Measurements from ENCODE around the gene DUSP9.

Gene DUSP9, protein sequence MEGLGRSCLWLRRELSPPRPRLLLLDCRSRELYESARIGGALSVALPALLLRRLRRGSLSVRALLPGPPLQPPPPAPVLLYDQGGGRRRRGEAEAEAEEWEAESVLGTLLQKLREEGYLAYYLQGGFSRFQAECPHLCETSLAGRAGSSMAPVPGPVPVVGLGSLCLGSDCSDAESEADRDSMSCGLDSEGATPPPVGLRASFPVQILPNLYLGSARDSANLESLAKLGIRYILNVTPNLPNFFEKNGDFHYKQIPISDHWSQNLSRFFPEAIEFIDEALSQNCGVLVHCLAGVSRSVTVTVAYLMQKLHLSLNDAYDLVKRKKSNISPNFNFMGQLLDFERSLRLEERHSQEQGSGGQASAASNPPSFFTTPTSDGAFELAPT

DNA sequence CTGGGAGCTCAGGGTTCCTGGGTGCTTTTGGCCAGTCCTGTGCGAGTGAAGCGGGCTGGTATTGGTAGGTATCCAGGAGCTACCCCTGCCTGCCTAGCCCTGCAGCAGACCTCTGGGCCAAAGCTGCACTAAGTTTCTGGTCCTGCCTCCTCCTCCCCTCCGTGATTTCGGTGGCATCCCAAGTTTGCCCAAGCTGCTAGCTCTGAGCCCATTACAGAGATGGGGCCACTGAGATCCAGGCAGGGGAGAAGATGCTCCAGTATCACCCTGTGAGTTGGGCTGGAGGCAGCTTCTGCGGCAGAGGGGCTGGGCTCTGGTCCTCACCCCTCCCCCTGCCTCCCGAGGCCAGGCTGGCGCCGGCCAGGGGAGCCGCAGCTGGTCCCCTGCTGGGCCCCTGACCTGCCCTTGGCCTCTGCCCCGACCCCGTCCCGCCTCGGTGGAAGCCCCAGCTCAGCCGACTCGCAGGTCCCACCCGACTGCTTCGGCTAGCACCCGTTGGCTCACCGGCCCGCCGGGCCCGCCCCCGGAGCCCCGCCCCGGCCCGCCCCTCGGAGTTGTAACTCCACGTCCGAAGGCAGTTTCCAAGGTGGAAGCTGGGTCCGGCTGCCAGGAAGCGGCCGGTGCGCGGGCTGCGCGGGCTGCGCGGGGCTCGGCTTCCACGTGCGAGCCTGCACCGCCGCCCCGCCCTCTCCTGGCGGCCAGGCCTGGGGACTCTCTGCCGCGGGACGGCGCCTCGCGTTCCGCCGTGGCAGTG, at the start of gene DUSP9:
Gene DUSP9 (plus strand): TSS at position 584 of the 754 bp plus-strand sequence. CDS start 751 bp downstream, outside the sequence.
- peak; percentile 17; the same call in 2 of the 3 replicates for ATAC-seq
- no peak for TF ChIP-seq ZFP30 (CRISPR knock-in tag; IDR thresholded peaks at IDR 0.05)
- no peak for TF ChIP-seq CSRNP3 (CRISPR knock-in tag; IDR thresholded peaks at IDR 0.05)
- no peak for TF ChIP-seq CSDC2 (CRISPR knock-in tag; IDR thresholded peaks at IDR 0.05)
- TF ChIP-seq, protein P1, sequence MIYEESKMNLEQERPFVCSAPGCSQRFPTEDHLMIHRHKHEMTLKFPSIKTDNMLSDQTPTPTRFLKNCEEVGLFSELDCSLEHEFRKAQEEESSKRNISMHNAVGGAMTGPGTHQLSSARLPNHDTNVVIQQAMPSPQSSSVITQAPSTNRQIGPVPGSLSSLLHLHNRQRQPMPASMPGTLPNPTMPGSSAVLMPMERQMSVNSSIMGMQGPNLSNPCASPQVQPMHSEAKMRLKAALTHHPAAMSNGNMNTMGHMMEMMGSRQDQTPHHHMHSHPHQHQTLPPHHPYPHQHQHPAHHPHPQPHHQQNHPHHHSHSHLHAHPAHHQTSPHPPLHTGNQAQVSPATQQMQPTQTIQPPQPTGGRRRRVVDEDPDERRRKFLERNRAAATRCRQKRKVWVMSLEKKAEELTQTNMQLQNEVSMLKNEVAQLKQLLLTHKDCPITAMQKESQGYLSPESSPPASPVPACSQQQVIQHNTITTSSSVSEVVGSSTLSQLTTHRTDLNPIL (CRISPR knock-in tag; IDR thresholded peaks at IDR 0.05; ENCODE audit: low read depth), result no peak
- TF ChIP-seq BACH2 (CRISPR knock-in tag; IDR thresholded peaks at IDR 0.05; ENCODE audit: borderline replicate concordance), result no peak
- TF ChIP-seq ZNF565 (CRISPR knock-in tag; conservative IDR thresholded peaks at IDR 0.05; ENCODE audit: low read depth), result no peak
- no peak for TF ChIP-seq RARB (CRISPR knock-in tag; IDR thresholded peaks at IDR 0.05)
- TF ChIP-seq POU6F1 (CRISPR knock-in tag; IDR thresholded peaks at IDR 0.05; ENCODE audit: borderline replicate concordance, low read depth), result no peak
- TF ChIP-seq TOX (CRISPR knock-in tag; IDR thresholded peaks at IDR 0.05; ENCODE audit: borderline replicate concordance), result no peak
- TF ChIP-seq ZNF70 (CRISPR knock-in tag; IDR thresholded peaks at IDR 0.05), result no peak
- no peak for TF ChIP-seq ESRRG (CRISPR knock-in tag; IDR thresholded peaks at IDR 0.05)
- no peak for TF ChIP-seq ZC3H10 (CRISPR knock-in tag; IDR thresholded peaks at IDR 0.05)
- TF ChIP-seq PPARA (CRISPR knock-in tag; IDR thresholded peaks at IDR 0.05; ENCODE audit: borderline replicate concordance), result no peak
- TF ChIP-seq SNAI2 (CRISPR knock-in tag; IDR thresholded peaks at IDR 0.05), result no peak

DNA sequence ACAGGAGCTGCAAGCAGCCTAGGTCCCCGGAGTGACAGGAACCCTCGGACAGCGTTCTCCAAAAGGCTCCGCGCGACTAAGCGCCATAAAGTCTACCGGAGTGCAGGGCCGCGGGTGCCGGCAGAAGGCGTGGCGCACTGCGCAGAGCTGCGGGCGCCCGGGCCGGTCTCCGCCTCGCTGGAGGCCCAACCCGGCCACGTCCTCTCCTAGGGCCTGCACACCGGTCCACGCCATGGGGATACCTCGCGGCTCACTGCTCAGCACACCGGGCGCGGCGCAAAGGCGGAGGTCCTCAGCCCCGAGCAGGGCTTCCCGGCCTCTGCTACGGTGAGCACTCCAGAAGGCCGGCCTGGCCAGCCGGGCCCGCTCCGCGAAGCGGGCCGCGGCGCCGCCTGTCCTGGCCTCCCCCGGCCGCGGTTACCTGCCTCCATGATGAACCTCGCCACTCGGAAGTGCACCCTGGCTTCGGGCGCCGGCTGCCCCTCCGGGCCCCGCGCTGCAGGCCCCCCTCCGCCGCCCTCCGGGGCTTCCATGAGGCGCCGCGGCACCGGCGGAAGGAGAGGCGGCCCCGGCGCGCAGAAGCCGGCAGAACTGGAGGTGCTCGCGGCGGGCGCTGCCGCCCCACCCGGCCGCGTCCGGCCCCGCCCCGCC, 48.3 kb upstream of the DUSP9 start, which contains the start of gene CCNQ:
Gene CCNQ (minus strand): TSS at position 599 of the 651 bp plus-strand sequence. CDS start 66 bp downstream, at position 533.
- no peak for TF ChIP-seq ZFP30 (CRISPR knock-in tag; IDR thresholded peaks at IDR 0.05)
- TF ChIP-seq ZNF565 (CRISPR knock-in tag; conservative IDR thresholded peaks at IDR 0.05; ENCODE audit: low read depth), result no peak
- no peak for TF ChIP-seq TSHZ2 (CRISPR knock-in tag; IDR thresholded peaks at IDR 0.05)
- no peak for TF ChIP-seq TCF4 (CRISPR knock-in tag; IDR thresholded peaks at IDR 0.05; ENCODE audit: borderline replicate concordance)
- no peak for TF ChIP-seq SNAI2 (CRISPR knock-in tag; IDR thresholded peaks at IDR 0.05)
- peak; percentile 70 for ATAC-seq

GRCh38 chrX:153599192-153600031, 47.6 kb upstream of the DUSP9 start:
- TF ChIP-seq RARB (CRISPR knock-in tag; IDR thresholded peaks at IDR 0.05) (no peak), ZC3H10 (CRISPR knock-in tag; IDR thresholded peaks at IDR 0.05) (no peak), PPARA (CRISPR knock-in tag; IDR thresholded peaks at IDR 0.05; ENCODE audit: borderline replicate concordance) (no peak), GLIS3 (CRISPR knock-in tag; IDR thresholded peaks at IDR 0.05) (no peak), ZFP3 (CRISPR knock-in tag; IDR thresholded peaks at IDR 0.05) (no peak), ZNF8 (CRISPR knock-in tag; IDR thresholded peaks at IDR 0.05) (no peak), TOX (CRISPR knock-in tag; IDR thresholded peaks at IDR 0.05; ENCODE audit: borderline replicate concordance) (no peak), ZNF565 (CRISPR knock-in tag; conservative IDR thresholded peaks at IDR 0.05; ENCODE audit: low read depth) (no peak), ZFP30 (CRISPR knock-in tag; IDR thresholded peaks at IDR 0.05) (no peak), ZNF70 (CRISPR knock-in tag; IDR thresholded peaks at IDR 0.05) (no peak), SNAI2 (CRISPR knock-in tag; IDR thresholded peaks at IDR 0.05) (no peak), BACH2 (CRISPR knock-in tag; IDR thresholded peaks at IDR 0.05; ENCODE audit: borderline replicate concordance) (no peak)
- peak; percentile 89 for ATAC-seq

Measured in SK-N-SH treated with all-trans-retinoic acid at 6 μM for 48 hours (cell line).